Stimulated activated CD8-positive, alpha-beta memory T cell treated with anti-CD3 and anti-CD28 coated beads, Interleukin-12 subunit alpha, Interleukin-12 subunit beta, amount 100 ng/mL, for 1 hour (primary cell): ENCODE data around the gene ENTR1.
"Not testable (repeated sequence)": the region's sequence is repeated elsewhere in the genome, so short reads cannot be mapped to it uniquely, and the experiment has no call there.

Experiments
- DNase-seq: peaks from one replicate; pipeline ENCODE4 v3.0.0-alpha.2; 2020; ENCODE audit warnings: low read depth

ENTR1 gene

GRCh38 chr9:136438548-136439480 lies 28.4 kb upstream of the ENTR1 start:
- peak; percentile 28 for DNase-seq

GRCh38 chr9:136437839-136438547 lies 27.6 kb upstream of the ENTR1 start:
- no peak for DNase-seq

- no peak for DNase-seq
These were observed 27.0 kb upstream of the ENTR1 start for GRCh38 chr9:136437430-136437829.

- no peak for DNase-seq
These were observed 25.7 kb upstream of the ENTR1 start for GRCh38 chr9:136436055-136436634.

GRCh38 chr9:136434580-136435169 lies 24.3 kb upstream of the ENTR1 start:
- DNase-seq, result no peak

- no peak for DNase-seq
These were observed 23.6 kb upstream of the ENTR1 start for GRCh38 chr9:136433849-136434579.

GRCh38 chr9:136433043-136433715 lies 22.8 kb upstream of the ENTR1 start:
- DNase-seq, result no peak

GRCh38 chr9:136432591-136432990 lies 22.2 kb upstream of the ENTR1 start:
- DNase-seq, result no peak

GRCh38 chr9:136431782-136432350 lies 21.5 kb upstream of the ENTR1 start:
- DNase-seq, result no peak

GRCh38 chr9:136430588-136431234 lies 20.3 kb upstream of the ENTR1 start:
- no peak for DNase-seq

GRCh38 chr9:136429683-136430491 lies 19.5 kb upstream of the ENTR1 start:
- no peak for DNase-seq

- no peak for DNase-seq
These were observed 18.7 kb upstream of the ENTR1 start for GRCh38 chr9:136429075-136429628.

GRCh38 chr9:136426787-136427186 lies 16.4 kb upstream of the ENTR1 start:
- no peak for DNase-seq

GRCh38 chr9:136425367-136425766 lies 15.0 kb upstream of the ENTR1 start:
- not testable (repeated sequence) for DNase-seq

GRCh38 chr9:136424750-136425362 lies 14.4 kb upstream of the ENTR1 start:
- no peak for DNase-seq

GRCh38 chr9:136423432-136424146 lies 13.2 kb upstream of the ENTR1 start:
- DNase-seq, result no peak

GRCh38 chr9:136422876-136423275 lies 12.5 kb upstream of the ENTR1 start:
- no peak for DNase-seq

- DNase-seq, result no peak
These were observed 11.4 kb upstream of the ENTR1 start for GRCh38 chr9:136421791-136422190.
